Measurements from ENCODE around the gene MBOAT2.

The MBOAT2 gene

GRCh38 chr2:9017411-9017810 is 13.9 kb upstream of the MBOAT2 start:
- DNase-seq: no peak

GRCh38 chr2:9015998-9016397 is 12.5 kb upstream of the MBOAT2 start:
- DNase-seq: no peak

DNA sequence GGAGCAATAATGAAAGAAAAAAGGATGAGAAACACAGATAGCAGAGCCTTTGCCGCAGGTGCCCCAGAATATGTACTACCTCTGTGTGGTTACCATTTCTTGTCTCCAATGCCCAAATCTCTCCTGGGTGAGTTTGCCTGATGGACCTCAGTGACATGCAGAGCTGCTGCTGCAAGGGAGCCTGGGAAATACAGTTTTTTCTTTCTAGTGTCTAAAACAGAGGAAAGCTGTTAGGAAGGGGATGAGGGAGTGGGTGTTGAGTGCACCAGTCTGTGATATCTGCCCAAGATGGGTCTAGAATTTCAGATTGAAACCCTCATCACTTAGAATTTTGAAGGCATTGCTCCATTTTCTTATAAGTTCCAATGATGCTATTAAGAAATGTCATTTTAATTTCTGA is 9.9 kb upstream of the MBOAT2 start:
- DNase-seq: no peak

DNA sequence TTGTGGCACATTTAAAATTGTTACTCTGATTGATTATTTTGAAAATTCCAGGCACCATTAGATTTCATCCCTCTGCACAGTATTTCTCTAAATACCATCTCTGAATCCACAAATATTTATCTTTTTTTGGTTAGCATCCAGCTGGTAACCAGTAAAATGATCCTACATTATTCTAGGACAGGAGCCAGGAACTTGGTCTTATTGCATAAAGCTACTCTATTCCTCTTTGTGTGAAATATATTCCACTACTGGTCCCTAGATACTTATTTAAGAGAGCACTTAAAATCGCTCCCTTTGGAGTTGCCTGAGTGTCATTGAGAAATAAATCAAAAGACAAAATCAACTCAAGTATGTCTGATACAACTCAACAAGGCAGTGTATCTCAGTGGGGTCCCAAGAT is 7.4 kb upstream of the MBOAT2 start:
- no peak for DNase-seq

DNA sequence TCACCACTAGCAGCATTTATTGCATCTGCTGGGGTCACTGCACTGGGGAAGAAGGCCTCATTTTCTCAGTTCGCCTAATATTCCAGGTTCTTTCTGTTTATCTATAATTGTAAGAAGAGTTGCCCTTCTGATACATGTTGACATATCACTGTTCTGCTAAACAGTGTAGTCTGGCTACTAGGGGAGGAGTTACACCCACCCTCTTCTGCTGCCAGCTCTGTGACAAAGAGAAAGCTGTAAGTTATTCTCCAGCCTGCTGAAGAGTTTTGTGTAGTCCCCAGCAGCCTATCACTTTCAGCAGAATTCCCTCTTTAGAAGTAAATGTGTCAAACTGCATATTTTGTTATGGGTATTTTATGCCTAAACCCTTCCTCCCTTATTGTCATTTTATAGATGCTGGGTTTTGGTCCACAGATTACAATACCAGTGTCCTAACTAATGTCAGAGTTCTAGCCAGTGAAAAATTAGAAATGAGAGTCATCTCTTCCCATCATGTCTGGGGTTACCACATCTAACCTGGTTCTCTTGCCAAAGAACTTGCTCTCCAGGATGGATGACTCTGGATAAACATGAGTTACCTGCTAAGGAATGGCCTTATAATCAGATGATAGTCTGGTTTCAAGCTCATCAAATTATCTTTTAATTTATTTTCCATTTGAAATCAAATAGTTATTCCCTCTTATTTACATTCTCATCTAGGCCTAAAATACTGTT is 5.6 kb upstream of the MBOAT2 start:
- no peak for DNase-seq

DNA sequence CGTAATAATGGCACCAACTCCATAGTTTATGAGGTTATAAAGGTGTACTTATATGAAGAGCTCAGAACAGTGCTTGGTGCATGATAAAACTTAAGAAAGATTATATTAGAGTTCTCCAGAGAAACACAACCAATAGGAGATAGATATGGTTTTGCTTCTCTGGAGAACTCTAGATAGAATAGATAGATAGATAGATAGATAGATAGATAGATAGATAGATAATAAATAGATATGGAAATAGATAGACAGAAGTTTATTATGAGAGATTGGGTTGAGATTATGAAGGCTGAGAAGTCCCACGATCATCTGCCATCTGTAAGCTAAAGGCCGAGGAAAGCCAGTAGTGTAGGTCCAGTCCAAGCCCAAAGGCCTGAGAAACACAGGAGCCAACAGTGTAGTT is 2.9 kb upstream of the MBOAT2 start:
- no peak for DNase-seq

DNA sequence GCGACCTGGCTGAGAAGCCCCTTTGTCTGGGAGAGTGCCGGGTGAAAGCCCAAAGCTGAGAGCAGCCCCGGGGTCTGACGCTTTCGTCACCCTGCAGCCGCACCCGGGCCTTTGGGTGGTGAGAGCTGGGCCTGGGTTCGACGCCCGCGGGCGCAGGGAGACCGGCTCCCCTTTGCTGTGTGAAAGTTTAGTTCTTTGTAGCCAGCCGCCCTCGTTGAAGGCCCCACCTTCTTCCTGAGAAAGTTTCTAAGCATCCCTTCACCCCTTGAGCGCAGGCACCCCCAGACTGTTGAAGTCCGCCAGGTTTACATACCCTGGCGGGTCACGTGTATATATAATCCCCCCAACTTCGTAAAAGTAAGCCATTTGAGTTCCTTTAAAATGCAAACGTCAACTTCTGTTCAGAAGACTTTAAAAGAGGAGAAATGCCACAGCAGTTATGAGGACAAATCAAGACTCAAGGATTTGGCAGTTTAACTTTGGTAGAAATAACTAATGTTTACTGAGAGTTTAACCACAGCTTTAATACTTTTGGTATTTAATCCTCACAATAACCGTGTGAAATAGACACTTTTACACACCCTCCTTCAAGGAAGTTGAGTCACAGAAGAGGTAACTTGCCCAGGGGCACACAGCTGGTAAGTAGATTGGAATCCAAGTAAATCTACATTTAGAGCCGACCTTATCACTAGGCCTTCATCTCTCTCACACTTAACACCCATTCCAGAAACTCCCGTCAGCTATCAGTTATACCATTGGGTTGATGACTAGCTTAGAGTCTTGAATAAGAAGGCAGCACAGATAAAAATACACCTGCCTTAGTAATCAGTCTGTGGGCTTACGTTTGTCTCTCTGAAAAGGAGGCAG is 1.1 kb upstream of the MBOAT2 start:
- DNase-seq: no peak

GRCh38 chr2:9003366-9003615 is 193 bp downstream of the MBOAT2 start:
- no peak for DNase-seq

DNA sequence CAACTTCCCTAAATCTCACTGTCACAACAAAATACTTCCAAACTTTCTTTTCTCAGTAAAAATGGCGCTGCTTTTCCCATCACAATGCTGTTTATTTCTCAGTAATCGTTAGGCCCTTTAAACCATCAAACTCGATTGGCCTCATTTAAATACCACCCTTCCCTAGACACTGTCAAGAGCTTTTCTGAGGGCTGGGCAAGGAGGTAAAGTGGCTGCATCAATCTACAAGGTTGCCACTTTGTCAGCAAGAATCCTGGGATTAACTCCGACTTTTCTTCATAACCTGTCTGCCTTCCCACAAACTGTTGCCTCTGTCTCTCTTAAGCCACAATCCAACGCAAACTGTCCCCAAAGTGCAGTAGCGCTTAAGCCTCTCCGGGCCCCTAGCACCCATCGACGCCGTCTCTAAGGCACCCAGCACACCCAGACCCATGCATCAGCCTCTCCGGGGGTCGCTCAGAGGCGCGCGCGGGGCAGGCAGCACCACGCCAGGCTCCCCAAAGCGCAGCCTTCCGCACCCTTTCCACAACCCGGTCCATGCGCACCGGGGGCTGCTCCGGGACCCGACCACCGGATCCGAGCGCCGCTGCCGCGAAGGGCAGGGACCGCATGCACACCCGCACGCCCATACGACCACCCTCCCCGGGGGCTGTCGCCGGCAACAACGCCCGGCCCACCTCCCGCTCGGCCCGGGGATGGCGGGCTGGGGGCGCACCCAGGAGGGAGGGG is 683 bp downstream of the MBOAT2 start:
- DNase-seq: no peak

GRCh38 chr2:9002313-9002636 is 1.2 kb downstream of the MBOAT2 start:
- DNase-seq: no peak

DNA sequence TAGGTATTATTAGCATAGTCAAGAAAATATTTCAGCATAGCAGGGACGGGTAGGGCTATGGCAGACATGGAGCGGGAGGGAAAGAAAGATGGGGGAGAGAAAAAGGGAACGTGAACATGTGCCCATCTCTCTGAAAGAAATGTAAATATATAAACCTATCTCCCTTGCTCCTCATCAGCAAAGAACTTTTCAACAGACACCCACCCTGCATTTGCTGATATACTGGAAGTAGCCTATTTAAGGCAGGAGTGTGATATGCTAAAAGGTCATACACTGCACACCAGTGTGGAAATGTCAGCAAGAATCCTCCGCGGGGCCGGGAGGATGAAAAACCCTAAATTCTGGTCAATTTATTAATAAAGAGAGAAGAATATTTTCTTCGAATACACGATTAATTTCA is 1.7 kb downstream of the MBOAT2 start:
- DNase-seq: no peak

- no peak for DNase-seq
Measured at GRCh38 chr2:9001229-9001628, 2.3 kb downstream of the MBOAT2 start.

- no peak for DNase-seq
Measured at GRCh38 chr2:9000442-9000841, 3.0 kb downstream of the MBOAT2 start.

GRCh38 chr2:8999797-9000196 is 3.7 kb downstream of the MBOAT2 start:
- DNase-seq: no peak

GRCh38 chr2:8999102-8999446 is 4.4 kb downstream of the MBOAT2 start:
- no peak for DNase-seq

DNA sequence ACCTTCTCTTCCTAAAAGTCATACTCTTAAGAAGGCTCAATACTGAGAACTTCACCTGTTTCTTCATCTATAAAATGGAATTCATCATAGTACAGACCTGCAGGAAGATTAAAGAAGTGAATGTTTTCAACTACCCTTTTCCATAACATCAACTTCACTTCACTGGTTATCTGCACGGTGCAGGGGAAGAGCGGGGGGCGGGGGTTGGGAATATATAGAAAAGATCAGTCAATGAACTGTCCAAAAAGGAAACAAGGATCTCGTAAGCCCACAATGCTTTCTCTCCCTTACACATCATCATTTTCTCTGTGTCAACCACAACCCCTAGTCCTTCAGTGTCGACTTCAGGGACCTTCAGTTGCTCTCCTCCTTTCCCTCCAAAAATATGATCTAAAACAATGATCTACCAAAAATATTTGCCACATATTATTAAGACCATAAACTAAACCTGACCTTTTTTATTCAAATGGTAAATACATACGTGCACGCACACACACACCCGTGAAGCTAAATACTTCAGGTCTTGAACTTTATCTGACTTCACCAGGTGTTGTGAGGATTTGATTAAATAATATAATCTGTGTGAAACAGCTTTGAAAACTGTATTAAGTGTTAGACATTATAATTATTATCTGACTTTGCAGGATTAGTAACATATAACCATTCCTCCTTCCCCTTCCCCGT is 4.9 kb downstream of the MBOAT2 start:
- no peak for DNase-seq

DNA sequence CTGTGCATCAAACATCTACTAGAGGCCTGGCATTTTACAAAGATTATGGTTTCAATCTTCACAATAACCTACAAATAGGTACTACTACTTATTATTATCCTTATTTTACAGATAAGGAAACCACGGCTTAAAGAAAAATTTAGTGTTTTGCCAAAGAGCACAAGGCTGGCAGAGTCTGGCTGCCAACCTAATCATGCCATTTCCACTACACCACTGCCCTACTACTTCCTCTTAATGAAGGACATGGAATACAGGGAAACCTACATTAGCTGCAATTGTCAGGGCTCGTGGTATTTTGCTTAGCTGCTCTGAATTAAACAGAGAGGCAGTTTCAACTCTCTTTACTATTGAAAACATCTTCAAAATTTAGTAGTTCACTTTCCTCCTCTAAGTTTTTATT is 5.9 kb downstream of the MBOAT2 start:
- DNase-seq: no peak

DNA sequence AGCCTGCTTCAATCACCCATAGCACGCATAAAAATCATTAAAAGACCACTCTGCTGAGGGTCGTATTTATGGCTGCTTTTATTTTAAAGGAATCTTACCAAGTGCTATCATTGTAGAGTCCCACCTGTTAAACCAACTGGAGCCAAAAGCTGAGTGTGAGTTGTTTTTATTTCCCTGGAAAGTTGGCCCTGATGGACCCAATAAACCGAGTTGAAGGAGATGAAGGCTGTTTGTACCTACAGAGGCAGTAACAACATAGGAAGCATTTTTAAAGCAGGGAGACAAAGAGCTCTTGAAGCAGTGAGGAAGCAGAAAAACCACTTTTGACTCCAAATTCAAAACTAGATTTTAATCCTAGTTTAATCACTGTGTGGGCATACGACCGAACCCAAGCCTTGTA is 6.4 kb downstream of the MBOAT2 start:
- no peak for DNase-seq

- DNase-seq: no peak
Measured at GRCh38 chr2:8996006-8996405, 7.5 kb downstream of the MBOAT2 start.

GRCh38 chr2:8994386-8994785 is 9.1 kb downstream of the MBOAT2 start:
- no peak for DNase-seq

GRCh38 chr2:8993902-8994278 is 9.6 kb downstream of the MBOAT2 start:
- DNase-seq: no peak

DNA sequence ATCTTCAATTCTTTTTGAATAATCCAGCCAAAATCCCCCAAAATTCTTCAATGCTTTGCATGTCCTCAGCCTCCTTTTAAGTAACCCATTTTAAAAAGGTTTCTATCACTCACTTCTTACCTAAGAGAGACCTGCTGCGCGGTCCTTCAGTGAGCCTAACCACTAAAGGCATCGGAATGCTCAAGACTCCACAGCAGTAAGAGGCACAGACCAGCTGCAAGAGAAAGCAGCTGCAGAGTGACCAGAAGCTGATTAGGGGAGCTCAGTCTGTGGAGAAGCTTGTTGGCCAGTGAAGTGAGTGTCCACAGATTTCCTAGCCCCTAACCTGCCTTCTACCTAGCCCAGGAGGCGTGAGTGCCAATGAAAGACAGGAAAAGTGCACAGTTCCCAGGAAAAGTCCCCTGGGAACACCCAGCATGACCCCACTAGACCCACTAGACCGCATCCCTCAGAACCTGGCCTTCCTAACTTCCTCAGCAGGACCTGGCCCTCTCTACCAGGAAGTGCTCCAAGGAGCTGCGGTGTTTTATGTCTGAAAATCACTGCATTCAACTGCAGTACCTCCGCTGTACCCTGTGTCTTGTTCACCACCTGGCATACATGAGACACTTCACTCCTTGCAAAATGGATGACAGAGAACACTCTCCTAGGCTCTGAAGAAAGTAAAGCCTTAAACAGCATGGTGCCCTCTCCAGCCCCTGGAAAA is 10.1 kb downstream of the MBOAT2 start:
- DNase-seq: no peak

- DNase-seq: no peak
Measured at GRCh38 chr2:8992643-8993042, 10.8 kb downstream of the MBOAT2 start.

All from stimulated activated CD4-positive, alpha-beta T cell treated with anti-CD3 and anti-CD28 coated beads, Interleukin-1b, Interleukin-23, amount 100 ng/mL, for 48 hours (primary cell).